ENCODE measurements around the gene RADIL. TPM values are rescaled to one million over a fixed set of nuclear protein-coding genes. Genes with fewer than 3 reads are reported as not detected.

Gene RADIL
- total and polyA plus RNA-seq, 2 of the 13 experiments (the other 11 are each of a cell fraction or from before 2014, with no cell fraction given), result 0.05 to 0.09 TPM

DNA sequence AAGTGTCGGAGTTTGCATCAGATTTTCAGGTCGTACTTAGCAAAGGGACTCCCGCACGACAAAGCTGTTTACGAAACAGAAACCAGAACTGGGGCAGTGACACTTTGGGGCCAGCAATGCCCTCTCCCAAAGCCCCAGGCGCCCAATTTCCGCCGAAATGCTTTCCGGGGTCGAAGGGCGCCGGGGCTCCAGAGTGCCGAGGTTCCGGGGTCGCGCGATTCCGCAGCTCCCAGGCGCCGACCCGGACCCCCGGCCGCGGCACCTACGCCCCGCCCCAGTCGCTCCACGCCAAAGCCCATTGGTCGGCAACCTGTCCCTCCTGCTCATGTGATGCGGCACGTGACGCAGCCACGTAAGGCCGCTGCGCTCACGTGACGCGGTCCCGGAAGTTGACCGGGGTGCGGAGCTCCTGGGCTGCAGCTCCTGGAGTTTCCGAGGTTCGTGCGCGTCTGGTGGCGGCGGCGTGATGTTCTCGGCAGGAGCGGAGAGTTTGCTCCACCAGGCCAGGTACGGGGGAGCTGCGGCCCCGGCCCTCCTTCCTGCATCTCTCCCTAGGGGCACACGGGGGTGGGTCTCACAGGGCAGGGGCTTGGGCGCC is 108.2 kb downstream of the RADIL start, which contains the start of gene AP5Z1 (continued):
- TF ChIP-seq HCFC1 (IDR thresholded peaks at IDR 0.05; ENCODE audit: low read depth, low read length), result peak; percentile 61; the same call in 1 of the 2 replicates
- 0 out of 2 replicates have a peak, but pooled peaks have one; percentile 85 for TF ChIP-seq ZZZ3 (CRISPR knock-in tag; IDR thresholded peaks at IDR 0.05; ENCODE audit: borderline replicate concordance)
- TF ChIP-seq ZNF501 (CRISPR knock-in tag; IDR thresholded peaks at IDR 0.05), result 0 out of 2 replicates have a peak, but pooled peaks have one; percentile 75
- peak; percentile 64; the same call in 1 of the 2 replicates for TF ChIP-seq HIVEP1 (CRISPR knock-in tag; IDR thresholded peaks at IDR 0.05)
- peak; percentile 89 for TF ChIP-seq TBX3 (IDR thresholded peaks at IDR 0.05; ENCODE audit: borderline replicate concordance)
- peak; percentile 90 for TF ChIP-seq ASH2L (IDR thresholded peaks at IDR 0.05; ENCODE audit: insufficient read length, low read depth, low read length)
- TF ChIP-seq ZNF225 (CRISPR knock-in tag; IDR thresholded peaks at IDR 0.05), result no peak
- TF ChIP-seq KLF11 (CRISPR knock-in tag; IDR thresholded peaks at IDR 0.05), result 0 out of 2 replicates have a peak, but pooled peaks have one; percentile 26
- TF ChIP-seq MXD4 (CRISPR knock-in tag; IDR thresholded peaks at IDR 0.05), result peak; percentile 78; the same call in 1 of the 2 replicates
- TF ChIP-seq, protein P1, sequence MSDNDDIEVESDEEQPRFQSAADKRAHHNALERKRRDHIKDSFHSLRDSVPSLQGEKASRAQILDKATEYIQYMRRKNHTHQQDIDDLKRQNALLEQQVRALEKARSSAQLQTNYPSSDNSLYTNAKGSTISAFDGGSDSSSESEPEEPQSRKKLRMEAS (IDR thresholded peaks at IDR 0.05), result peak; percentile 80
- peak; percentile 95 for TF ChIP-seq FOXK1 (CRISPR knock-in tag; IDR thresholded peaks at IDR 0.05; ENCODE audit: borderline replicate concordance, low read depth)
- TF ChIP-seq ZSCAN9 (CRISPR knock-in tag; IDR thresholded peaks at IDR 0.05; ENCODE audit: borderline replicate concordance), result 0 out of 2 replicates have a peak, but pooled peaks have one; percentile 41
- peak; percentile 89 for TF ChIP-seq CBX1 (IDR thresholded peaks at IDR 0.05; ENCODE audit: low read depth)
- TF ChIP-seq ZBTB7B (CRISPR knock-in tag; IDR thresholded peaks at IDR 0.05), result peak; percentile 89
- 0 out of 2 replicates have a peak, but pooled peaks have one; percentile 38 for TF ChIP-seq CCDC6 (CRISPR knock-in tag; IDR thresholded peaks at IDR 0.05)
- TF ChIP-seq SPEN (CRISPR knock-in tag; IDR thresholded peaks at IDR 0.05; ENCODE audit: low read depth), result peak; percentile 96
- peak; percentile 55; the same call in 1 of the 2 replicates for TF ChIP-seq ZBTB7A (CRISPR knock-in tag; IDR thresholded peaks at IDR 0.05)
- TF ChIP-seq PHF20 (CRISPR knock-in tag; IDR thresholded peaks at IDR 0.05), result peak; percentile 99
- TF ChIP-seq POLR2G (IDR thresholded peaks at IDR 0.05; ENCODE audit: low read depth, low read length), result peak; percentile 85
- TF ChIP-seq CENPT (CRISPR knock-in tag; IDR thresholded peaks at IDR 0.05; ENCODE audit: low read depth), result no peak
- TF ChIP-seq ATM (IDR thresholded peaks at IDR 0.05; ENCODE audit: borderline replicate concordance), result no peak
- TF ChIP-seq, protein P2, sequence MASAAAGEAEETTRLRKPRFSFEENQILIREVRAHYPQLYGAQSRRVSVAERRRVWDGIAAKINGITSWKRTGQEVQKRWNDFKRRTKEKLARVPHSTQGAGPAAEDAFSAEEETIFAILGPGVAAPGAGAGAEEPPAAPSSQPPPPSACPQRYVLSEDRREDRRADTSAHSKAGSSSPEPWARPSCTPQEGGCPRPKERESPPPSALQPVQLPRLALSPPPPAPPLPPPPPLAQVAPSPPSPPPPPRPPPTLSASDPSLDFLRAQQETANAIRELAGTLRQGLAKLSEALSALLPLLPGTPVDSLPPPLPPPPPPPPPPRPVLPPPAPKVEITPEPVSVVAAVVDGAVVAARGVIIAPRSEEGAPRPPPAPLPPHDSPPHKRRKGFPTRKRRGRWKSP (CRISPR knock-in tag; IDR thresholded peaks at IDR 0.05), result no peak
- TF ChIP-seq ZNF746 (CRISPR knock-in tag; IDR thresholded peaks at IDR 0.05), result no peak
- TF ChIP-seq RARA (CRISPR knock-in tag; IDR thresholded peaks at IDR 0.05), result peak; percentile 14
- TF ChIP-seq, protein P3, sequence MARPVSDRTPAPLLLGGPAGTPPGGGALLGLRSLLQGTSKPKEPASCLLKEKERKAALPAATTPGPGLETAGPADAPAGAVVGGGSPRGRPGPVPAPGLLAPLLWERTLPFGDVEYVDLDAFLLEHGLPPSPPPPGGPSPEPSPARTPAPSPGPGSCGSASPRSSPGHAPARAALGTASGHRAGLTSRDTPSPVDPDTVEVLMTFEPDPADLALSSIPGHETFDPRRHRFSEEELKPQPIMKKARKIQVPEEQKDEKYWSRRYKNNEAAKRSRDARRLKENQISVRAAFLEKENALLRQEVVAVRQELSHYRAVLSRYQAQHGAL (CRISPR knock-in tag; IDR thresholded peaks at IDR 0.05; ENCODE audit: not compliant biosample characterization), result no peak
- TF ChIP-seq NR2F6 (IDR thresholded peaks at IDR 0.05), result peak; percentile 11; the same call in 1 of the 2 replicates
- TF ChIP-seq NR2F6 (CRISPR knock-in tag; IDR thresholded peaks at IDR 0.05), result peak; percentile 31; the same call in 1 of the 2 replicates
- TF ChIP-seq SIN3B (IDR thresholded peaks at IDR 0.05; ENCODE audit: low read length), result peak; percentile 86
- TF ChIP-seq GATAD1 (CRISPR knock-in tag; IDR thresholded peaks at IDR 0.05), result peak; percentile 99
- peak; percentile 99 for TF ChIP-seq NR2C2 (CRISPR knock-in tag; IDR thresholded peaks at IDR 0.05; ENCODE audit: borderline replicate concordance)
- peak; percentile 29; the same call in 1 of the 2 replicates for TF ChIP-seq ZIK1 (CRISPR knock-in tag; IDR thresholded peaks at IDR 0.05; ENCODE audit: borderline replicate concordance, low read depth)
